ENCODE results near the gene VIT.

The VIT gene

GRCh38 chr2:36769106-36769505 is 72.6 kb downstream of the VIT start:
- DNase-seq (ENCODE audit: low read depth), result no peak

- DNase-seq (ENCODE audit: low read depth), result no peak
Observed at GRCh38 chr2:36770542-36771287, 74.2 kb downstream of the VIT start.

DNA sequence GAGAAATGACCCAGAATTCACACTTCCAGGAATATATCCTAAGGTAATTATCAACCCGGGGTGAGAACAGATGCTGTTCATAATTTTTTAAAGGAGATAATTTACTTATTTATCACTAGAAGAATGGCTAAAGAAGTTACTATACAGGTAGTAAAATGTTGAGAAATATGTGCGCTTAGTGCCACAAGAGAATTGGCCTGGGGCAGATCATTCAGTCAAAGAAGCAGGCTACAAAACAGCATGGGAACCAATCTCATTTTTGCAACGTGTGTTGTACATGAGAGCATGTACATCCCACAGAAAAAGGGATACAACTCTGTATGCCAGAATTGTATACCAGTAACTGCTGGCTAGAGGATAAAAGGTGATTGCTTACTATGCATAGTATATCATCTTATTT is 75.2 kb downstream of the VIT start:
- DNase-seq (ENCODE audit: low read depth), result no peak

GRCh38 chr2:36773947-36774346 is 77.4 kb downstream of the VIT start:
- DNase-seq (ENCODE audit: low read depth), result no peak

DNA sequence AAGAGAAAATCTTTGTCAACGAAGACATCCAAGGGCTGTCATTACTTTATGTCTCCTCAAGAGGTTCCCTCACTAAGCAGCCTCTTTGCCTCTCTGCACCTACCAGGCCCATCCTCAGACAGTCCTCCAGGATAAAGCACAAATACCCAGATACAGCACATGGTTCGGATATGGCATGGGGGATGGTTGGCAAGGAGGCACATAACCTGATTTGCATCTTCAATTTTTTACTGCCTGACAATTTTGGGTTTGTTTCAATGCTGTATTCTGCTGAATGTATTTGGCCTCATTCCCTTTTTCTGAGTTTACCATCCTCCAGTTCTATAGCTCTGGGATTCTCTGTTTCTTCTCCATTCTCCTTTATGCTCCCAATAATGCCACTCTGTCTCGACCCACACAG is 78.8 kb downstream of the VIT start:
- no peak for DNase-seq (ENCODE audit: low read depth)

GRCh38 chr2:36775806-36776205 is 79.3 kb downstream of the VIT start:
- DNase-seq (ENCODE audit: low read depth), result no peak

DNA sequence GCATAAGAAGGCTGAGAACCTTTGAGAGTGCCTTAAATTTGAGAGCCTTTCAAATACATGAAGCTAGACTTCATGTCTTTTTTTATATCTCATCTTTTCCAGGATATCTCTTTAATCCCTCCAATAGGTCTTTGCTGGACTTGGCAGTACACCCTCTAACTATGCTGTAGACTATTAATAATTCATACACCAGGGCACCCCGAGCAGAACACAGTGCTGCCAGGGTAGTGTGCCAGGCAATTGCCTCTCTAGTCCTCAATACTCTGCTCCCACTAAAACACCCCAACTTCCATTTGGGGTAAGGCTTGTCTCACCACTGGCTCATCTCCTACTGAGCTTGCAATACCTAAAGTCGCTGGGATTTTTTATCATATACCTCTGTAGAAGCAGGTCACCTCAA is 80.8 kb downstream of the VIT start:
- DNase-seq (ENCODE audit: low read depth), result no peak

DNA sequence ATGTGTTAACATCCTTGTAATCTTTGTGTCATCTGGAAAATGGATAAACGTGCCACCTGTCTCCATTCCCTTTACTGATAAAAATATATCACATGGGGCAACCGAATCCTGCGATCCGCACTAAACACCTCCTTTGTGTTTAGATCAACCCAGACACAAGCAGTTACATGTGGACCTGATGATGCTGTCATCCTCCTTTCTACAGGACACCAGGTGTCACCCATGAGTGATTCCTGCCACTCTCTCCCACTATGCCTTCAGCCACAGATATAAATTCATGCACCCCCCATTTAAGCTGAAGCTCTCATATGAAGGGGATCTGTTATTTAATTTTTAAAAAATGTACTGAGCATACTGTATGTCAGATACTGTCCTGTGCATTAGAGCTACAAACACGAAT is 81.3 kb downstream of the VIT start:
- DNase-seq (ENCODE audit: low read depth), result no peak

DNA sequence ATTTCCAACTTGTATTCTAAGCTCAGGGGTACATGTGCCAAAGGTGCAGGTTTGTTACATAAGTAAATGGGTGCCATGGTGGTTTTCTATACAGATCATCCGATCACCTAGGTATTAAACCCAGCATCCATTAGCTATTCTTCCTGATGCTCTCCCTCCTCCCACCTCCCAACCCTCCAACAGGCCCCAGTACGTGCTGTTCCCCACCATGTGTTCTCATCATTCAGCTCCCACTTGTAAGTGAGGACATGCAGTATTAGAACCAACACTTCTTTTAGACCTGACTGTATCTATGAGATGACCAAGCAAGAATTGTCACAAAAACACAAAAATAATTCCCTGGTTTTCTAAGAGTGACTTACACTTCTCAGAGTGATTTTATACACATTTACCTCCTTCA is 83.0 kb downstream of the VIT start:
- DNase-seq (ENCODE audit: low read depth), result no peak

DNA sequence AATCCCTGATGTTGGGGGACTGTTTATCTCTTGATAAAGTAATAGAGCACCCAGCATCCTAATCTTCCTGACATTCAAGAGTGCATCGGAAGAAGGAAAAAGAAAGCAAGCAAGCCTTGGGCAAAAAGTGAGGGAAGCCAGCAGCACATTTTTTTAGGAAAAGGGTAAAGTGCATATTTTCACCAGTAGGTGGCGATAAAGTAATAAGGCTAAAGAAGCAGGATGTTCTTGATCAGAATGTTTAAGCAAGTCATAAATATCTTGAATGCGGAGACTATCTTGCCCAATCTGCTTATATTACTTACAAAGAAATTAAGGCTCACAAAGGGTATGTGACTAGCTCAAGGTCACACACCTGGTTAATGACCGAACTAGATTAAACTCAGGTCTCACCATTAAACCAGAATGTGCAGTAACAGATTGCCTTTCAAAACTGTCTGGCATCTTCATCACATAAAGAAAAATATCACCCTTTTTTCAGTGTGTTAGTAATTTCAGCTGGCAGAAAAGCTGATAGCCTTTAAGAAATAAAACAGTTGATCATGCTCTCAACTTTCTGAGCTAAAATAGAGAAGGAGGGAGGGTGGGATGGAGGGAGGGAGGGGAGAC is 83.8 kb downstream of the VIT start:
- peak; percentile 18 for DNase-seq (ENCODE audit: low read depth)

DNA sequence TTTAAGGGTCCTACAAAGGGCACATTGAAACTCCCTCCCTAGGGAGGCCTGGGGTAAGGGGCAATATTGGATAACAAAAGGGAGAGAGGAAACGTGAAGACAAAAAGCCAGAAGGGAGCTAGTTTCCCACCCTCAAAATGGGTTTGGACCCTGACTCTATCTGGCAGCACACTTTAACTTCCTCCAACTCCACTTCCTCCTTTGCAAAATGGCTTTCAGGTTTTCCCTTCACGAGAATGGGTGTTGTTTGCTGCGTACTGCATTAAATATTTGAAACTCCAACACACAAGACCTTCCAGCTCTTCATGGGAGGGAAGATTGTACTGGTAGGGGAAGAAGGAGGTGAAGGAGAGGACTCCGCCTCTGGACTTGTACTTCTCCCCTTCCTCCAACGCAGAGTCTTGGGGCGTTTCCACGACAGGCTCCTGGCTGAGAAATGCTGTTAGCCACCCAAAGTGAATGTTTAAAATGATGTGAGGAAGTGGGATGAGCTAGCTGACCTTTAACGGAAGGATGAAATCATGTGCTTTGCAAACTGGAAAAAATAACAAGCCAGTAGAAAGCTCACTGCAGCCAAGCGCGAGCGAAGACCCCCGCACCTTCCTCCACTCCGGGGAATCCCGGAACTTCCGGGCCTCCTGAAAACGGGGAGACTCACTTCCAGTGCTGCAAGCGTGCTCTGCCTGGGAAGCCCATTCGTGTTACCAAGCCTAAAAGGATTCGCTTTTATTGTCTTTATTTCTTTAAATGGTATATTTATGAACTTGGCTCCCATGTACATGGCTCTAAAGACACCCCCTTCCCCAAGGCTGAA is 85.6 kb downstream of the VIT start:
- no peak for DNase-seq (ENCODE audit: low read depth)

DNA sequence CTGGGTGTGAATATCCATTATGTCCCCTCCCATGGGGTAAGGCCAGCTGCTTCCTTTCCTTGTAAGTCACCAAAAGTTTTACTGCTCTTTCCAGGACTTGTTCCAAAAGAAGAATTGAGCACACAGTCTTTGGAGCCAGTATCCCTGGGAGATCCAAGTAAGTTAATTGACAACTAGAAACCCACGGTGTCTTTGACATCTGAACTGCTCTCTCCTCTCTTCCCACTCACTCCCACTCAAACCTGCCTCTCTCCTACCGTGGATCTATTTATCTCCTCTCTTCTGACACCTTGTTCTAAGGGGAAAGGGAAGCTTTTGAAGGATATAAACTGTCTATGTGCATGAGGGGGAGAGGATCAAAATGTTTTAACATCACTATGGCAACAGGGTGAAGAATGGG is 86.7 kb downstream of the VIT start:
- DNase-seq (ENCODE audit: low read depth), result no peak

GRCh38 chr2:36785179-36785795 is 88.8 kb downstream of the VIT start:
- DNase-seq (ENCODE audit: low read depth), result peak; percentile 18

GRCh38 chr2:36789181-36789804 is 92.8 kb downstream of the VIT start:
- no peak for DNase-seq (ENCODE audit: low read depth)

DNA sequence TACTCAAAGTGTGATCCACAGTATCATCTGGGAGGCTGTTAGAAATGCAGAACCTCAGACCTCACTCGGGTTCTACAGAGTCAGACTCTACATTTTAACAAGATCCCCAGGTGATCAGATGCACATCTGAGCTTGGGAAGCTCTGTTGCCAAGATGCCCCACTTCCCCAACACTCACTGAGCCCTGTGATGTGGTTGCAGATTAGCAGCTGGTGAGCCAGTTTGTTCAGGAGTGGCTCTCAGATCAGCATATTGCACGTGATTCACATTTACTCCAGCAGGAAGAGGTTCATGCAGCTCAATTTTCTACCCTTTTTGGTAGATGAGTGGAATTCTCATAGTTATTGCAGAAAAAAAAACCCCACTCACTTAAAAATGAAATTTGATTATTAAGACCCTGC is 96.4 kb downstream of the VIT start:
- no peak for DNase-seq (ENCODE audit: low read depth)

DNA sequence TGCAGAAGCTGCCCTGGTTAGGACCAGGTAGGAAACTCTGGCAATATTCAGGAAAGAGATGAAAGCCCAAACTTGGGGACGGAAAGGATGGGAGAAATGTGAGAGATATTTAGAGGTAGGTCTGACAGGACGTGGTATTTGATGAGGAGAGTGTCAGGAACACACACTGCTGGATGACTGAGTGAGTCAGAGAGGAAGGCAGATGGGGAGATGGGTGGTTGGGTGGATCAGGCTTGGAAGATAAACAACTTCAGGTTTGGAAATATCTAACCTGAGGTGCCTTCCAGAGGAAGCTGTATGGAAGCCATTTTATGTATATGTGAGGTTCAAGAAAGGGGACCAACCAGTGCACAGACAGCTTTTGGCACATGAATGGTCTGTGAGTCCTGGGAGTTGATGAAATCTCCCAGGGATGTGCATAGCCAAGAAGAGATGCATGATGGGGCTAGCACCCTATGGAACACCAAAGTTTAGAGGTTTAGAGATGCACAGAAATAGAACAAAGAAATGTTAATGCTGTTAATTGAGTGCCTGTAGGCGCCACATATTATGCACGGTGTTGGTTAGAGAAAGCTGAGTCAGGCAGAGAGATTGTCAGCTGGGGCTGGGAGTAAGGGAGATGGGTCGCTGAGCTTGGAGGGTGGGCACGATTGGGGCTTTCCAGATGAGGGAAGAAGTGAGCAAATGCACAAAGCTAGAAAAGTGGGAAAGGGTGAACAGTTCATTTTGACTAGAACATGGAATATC is 101.0 kb downstream of the VIT start:
- no peak for DNase-seq (ENCODE audit: low read depth)

DNA sequence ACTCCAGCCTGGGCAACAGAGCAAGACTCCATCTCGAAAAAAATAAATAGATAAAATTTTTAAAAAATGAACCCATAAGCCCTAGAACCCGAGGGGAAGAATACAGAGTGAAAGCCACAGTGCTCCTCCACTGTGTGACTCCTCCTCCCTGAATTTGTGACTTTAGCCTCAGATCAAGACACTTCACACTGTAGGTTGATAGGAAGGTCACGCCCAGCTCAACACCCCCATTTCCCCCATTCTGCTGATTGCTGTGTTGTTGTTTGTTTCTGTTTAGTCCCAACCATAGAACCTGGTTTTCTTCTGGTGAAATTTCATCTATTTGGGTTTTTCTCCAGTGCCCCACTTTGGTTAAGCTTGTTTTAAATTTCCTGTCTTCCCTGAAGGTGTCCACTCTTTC is 102.2 kb downstream of the VIT start:
- DNase-seq (ENCODE audit: low read depth), result no peak

DNA sequence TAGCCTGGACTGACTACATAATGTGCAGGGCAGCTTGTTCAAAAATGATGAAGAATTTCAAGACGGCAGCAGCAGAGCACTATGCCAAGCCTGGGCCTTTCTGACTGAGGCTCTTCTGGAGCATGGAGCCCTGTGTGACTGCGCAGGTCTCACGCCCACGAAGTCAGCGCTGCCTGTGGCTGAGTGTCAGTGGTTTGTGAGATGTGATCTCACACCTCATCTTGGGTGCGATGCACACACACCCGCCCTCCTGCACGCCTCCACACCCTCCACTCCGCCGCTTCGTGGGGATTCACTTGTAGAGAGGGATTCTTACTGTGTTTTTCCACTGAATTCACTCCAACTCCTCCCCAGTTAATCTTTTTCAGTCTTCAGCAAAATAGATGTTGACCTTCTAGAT is 103.9 kb downstream of the VIT start:
- DNase-seq (ENCODE audit: low read depth), result no peak

DNA sequence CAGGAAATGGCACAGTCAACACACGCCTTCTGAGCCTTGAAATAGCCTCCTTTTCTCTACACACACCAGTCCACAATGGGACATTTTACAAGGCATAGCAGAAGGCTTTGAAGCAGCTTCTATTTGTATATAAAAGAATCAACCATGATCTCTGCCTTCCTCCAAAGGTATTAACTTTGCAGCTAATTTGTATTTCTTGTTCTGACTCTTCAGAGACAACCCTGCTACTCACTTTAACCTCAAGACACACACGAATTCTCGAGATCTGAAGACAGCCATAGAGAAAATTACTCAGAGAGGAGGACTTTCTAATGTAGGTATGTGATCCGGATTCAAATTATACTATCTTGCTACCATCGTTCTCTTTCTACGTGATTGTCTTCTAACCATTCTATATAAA is 104.6 kb downstream of the VIT start:
- DNase-seq (ENCODE audit: low read depth), result no peak

- no peak for DNase-seq (ENCODE audit: low read depth)
Observed at GRCh38 chr2:36802952-36803351, 106.4 kb downstream of the VIT start.

DNA sequence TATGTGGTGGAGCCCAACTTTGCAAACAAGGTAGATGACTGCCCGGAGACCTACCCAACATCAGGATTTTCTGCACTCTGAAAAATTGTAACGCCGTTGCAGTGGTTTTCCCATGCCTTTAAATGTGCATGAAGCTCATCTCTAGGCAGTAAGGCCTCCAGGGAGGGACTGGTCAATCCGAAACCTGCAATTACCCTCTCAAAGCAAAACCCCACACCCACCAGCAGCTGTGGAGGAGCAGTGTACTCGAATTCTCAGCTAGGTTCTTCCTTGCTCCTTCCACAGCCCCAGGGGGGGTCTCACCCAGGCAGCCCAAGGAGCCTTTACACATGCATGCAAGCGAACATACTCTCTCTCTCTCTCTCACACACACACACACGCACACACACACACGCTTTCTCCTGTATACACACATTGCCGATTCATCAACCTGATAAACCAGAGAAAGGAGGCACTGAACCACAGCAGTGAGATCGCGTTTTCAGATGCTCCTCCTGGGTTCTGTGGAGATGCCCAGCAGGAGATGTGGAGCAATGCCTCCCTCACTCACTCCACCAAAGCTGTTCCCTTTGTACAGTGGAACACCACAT is 109.2 kb downstream of the VIT start:
- no peak for DNase-seq (ENCODE audit: low read depth)
